K562 (cell line): ENCODE data around the gene IL1RAPL2. TPM values are rescaled to one million over a fixed set of nuclear protein-coding genes. Genes with fewer than 3 reads are reported as not detected.

ENCODE experiments used
- ATAC-seq: fragments of 200-7000 bp; cut with Tn5 transposase; 3 replicates; pipeline ENCODE4 v1.9.1; 2020; ENCODE audit warnings: moderate library complexity
- BruUV-seq: library from RNA; stranded (reverse); fragments of 400-500 nt; replicated peaks from 2 replicates; lab custom pipeline; 2021; lab: Mats Ljungman, UMichigan
- CTCF ChIA-PET: fragments of 300-600 bp; formaldehyde crosslinking; extraction: SDS; loops from one replicate; lab custom pipeline; 2021; ENCODE audit warnings: low intra/inter-chr PET ratio; lab: Yijun Ruan, JAX
- POLR2A ChIA-PET: fragments of 300-600, 350-650 bp; sonication (Branson Sonifier 250); formaldehyde crosslinking; extraction: SDS; loops from one replicate; lab custom pipeline; 2021; ENCODE audit warnings: antibody characterized with exemption, inconsistent platforms; lab: Yijun Ruan, JAX
- DNase-seq, 4 experiments: peaks; one replicate each; pipeline versions ENCODE4 v3.0.0 to v3.0.0-alpha.2; 2011 to 2018; ENCODE audit warnings: low spot score in 3 of 4, mixed read lengths in 3 of 4; ENCODE audit errors: extremely low read depth in 1 of 4
- FAIRE-seq: peaks from 2 replicates; lab custom pipeline; 2011; peaks lifted over from hg19 to GRCh38; lab: Jason Lieb, UNC
- H2AFZ ChIP-seq: 2 replicates; pipeline ENCODE4 v1.6.0; 2011; ENCODE audit warnings: low read depth, low read length, control low read depth, inconsistent platforms
- H3K27ac ChIP-seq: fragments of 200-600 bp; 3 replicates; pipeline ENCODE4 v1.8.0; 2011; ENCODE audit warnings: low read depth, mild to moderate bottlenecking, control low read depth, inconsistent platforms, low read length, moderate library complexity, mixed read lengths; ENCODE audit errors: extremely low read depth
- H3K27me3 ChIP-seq, 2 experiments: fragments of 300-600 bp in 1 of 2; 2 replicates in 1 of 2; 3 replicates in 1 of 2; pipeline versions ENCODE4 v1.6.0 to v1.8.0; 2011; ENCODE audit warnings: inconsistent platforms in 2 of 2, low read length in 2 of 2, mild to moderate bottlenecking in 1 of 2, mixed read lengths in 1 of 2, moderate library complexity in 1 of 2; ENCODE audit not compliant: control insufficient read depth in 2 of 2, insufficient read depth in 2 of 2
- H3K36me3 ChIP-seq: fragments of 300-600 bp; 3 replicates; pipeline ENCODE4 v1.8.0; 2011; ENCODE audit warnings: mild to moderate bottlenecking, low read length, inconsistent platforms; ENCODE audit not compliant: control insufficient read depth, insufficient read depth
- H3K4me1 ChIP-seq, 2 experiments: fragments of 200-600 bp in 1 of 2; replicated peaks in 1 of 2; 2 replicates in 1 of 2; 3 replicates in 1 of 2; pipeline versions ENCODE4 v1.5.1 to v1.8.0; 2011; ENCODE audit warnings: inconsistent platforms in 2 of 2, low read length in 2 of 2, mild to moderate bottlenecking in 1 of 2, mixed read lengths in 1 of 2, moderate library complexity in 1 of 2; ENCODE audit not compliant: control insufficient read depth in 2 of 2, insufficient read depth in 2 of 2
- H3K4me2 ChIP-seq: 2 replicates; pipeline ENCODE4 v1.6.1; 2011; ENCODE audit warnings: low read length, control low read depth, inconsistent platforms, mixed read lengths; ENCODE audit not compliant: insufficient read depth
- H3K4me3 ChIP-seq: fragments of 200-600 bp; sonication (generic), shearing (Covaris generic); 2 replicates; pipeline ENCODE4 v1.5.1; 2016; ENCODE audit warnings: control low read depth, inconsistent platforms
- H3K79me2 ChIP-seq: fragments of 200-600 bp; 3 replicates; pipeline ENCODE4 v1.8.0; 2011; ENCODE audit warnings: low read length, inconsistent platforms; ENCODE audit not compliant: control insufficient read depth, insufficient read depth
- H3K9ac ChIP-seq, 2 experiments: 2 replicates each; pipeline versions ENCODE4 v1.6.0 to v1.6.1; 2011; ENCODE audit warnings: low read depth in 2 of 2, low read length in 2 of 2, control low read depth in 1 of 2, inconsistent platforms in 1 of 2, mild to moderate bottlenecking in 1 of 2, mixed read lengths in 1 of 2; ENCODE audit not compliant: insufficient read depth in 1 of 2
- H3K9me1 ChIP-seq: one replicate; pipeline ENCODE4 v1.6.0; 2011; ENCODE audit warnings: inconsistent platforms, mild to moderate bottlenecking, low read length, moderate library complexity; ENCODE audit not compliant: control insufficient read depth, insufficient read depth
- H3K9me3 ChIP-seq: replicated peaks from 2 replicates; pipeline ENCODE4 v1.5.1; 2011; ENCODE audit warnings: low read depth, low read length, inconsistent platforms; ENCODE audit not compliant: control insufficient read depth, insufficient read depth
- H4K20me1 ChIP-seq: replicated peaks from 2 replicates; pipeline ENCODE4 v1.6.1; 2011; ENCODE audit warnings: low read length, inconsistent platforms, mixed read lengths; ENCODE audit not compliant: control insufficient read depth, insufficient read depth
- ARID2 ChIP-seq: fragments of 450-650 bp; IDR thresholded peaks from 2 replicates; pipeline ENCODE4 v1.6.1; 2017; ENCODE audit warnings: antibody characterized with exemption, mild to moderate bottlenecking
- ARID3B ChIP-seq: fragments of 250-450 bp; sonication (Bioruptor Pico); IDR thresholded peaks from 2 replicates; pipeline ENCODE4 v1.4.0; 2020; ENCODE audit warnings: borderline replicate concordance
- ETV1 ChIP-seq: fragments of 450-650 bp; conservative IDR thresholded peaks from 2 replicates; pipeline ENCODE4 v1.6.1; 2016; ENCODE audit warnings: missing genetic modification characterization, control low read depth, low read depth, missing compliant biosample characterization
- ZNF274 ChIP-seq: IDR thresholded peaks from 2 replicates; pipeline ENCODE4 v1.6.1; 2011; ENCODE audit warnings: low read depth, mild to moderate bottlenecking, low read length, moderate library complexity, borderline replicate concordance
- WGBS: fragments of 100-300 bp; shearing (Covaris generic); methylation state at CpG from one replicate; pipeline ENCODE4 v1.1.6; 2016; ENCODE audit warnings: low coverage, mixed read lengths; ENCODE audit not compliant: insufficient coverage; ENCODE audit errors: missing lambda C conversion rate; 5-methylcytosine and 5-hydroxymethylcytosine counted together
- in situ Hi-C: fragments of 300-500 bp; cut with MboI; formaldehyde crosslinking; loops from 4 replicates; pipeline ENCODE4 v1.15.0; 2018; ENCODE audit warnings: inconsistent platforms, mixed read lengths
- intact Hi-C: fragments of 100-400 bp; cut with micrococcal nuclease; formaldehyde crosslinking; loops from 2 replicates; pipeline ENCODE4 v1.14.2; 2022
- polyA plus RNA-seq, 8 experiments: library from polyadenylated mRNA; depleted of rRNA in 4 of 8; stranded (reverse) in 5 of 8; unstranded in 3 of 8; fragments of >200 nt; fragmentation: Nextera tagmentation in 2 of 8; fragmentation: Illumina TruSeq in 1 of 8; extraction: Ambion mirVana in 2 of 8; extraction: Trizol in 1 of 8; gene quantifications; 2 replicates each; pipeline versions ENCODE4 v1.2.1 to v1.2.3, GENCODE V29; 2011 to 2014; ENCODE audit warnings: inconsistent platforms in 1 of 8, missing spikeins in 1 of 8
- total RNA-seq, 7 experiments: library from RNA; depleted of rRNA in 6 of 7; stranded (reverse); fragments of >200 nt in 6 of 7; fragmentation: Illumina TruSeq in 2 of 7; extraction: Trizol in 2 of 7; gene quantifications; 2 replicates each; pipeline versions ENCODE4 v1.2.1 to v1.2.3, GENCODE V29; 2011 to 2021; ENCODE audit warnings: low replicate concordance in 1 of 7
- TF ChIP-seq, protein P1 (sequence below): fragments of 450-650 bp; IDR thresholded peaks from 2 replicates; pipeline ENCODE4 v1.6.1; 2016; ENCODE audit warnings: mild to moderate bottlenecking, moderate library complexity
- TF ChIP-seq, protein P2 (sequence below): fragments of 250-450 bp; sonication (Bioruptor Pico); IDR thresholded peaks from 2 replicates; pipeline ENCODE4 v1.8.0; 2022; ENCODE audit warnings: inconsistent platforms

Gene IL1RAPL2
- total and polyA plus RNA-seq, 9 of the 15 experiments (the other 6 are each of a cell fraction or from before 2014, with no cell fraction given) = not detected

- CTCF ChIA-PET = no interaction called here
- intact Hi-C loops = no loop called here
- FAIRE-seq = no peak
- TF ChIP-seq, protein P1, sequence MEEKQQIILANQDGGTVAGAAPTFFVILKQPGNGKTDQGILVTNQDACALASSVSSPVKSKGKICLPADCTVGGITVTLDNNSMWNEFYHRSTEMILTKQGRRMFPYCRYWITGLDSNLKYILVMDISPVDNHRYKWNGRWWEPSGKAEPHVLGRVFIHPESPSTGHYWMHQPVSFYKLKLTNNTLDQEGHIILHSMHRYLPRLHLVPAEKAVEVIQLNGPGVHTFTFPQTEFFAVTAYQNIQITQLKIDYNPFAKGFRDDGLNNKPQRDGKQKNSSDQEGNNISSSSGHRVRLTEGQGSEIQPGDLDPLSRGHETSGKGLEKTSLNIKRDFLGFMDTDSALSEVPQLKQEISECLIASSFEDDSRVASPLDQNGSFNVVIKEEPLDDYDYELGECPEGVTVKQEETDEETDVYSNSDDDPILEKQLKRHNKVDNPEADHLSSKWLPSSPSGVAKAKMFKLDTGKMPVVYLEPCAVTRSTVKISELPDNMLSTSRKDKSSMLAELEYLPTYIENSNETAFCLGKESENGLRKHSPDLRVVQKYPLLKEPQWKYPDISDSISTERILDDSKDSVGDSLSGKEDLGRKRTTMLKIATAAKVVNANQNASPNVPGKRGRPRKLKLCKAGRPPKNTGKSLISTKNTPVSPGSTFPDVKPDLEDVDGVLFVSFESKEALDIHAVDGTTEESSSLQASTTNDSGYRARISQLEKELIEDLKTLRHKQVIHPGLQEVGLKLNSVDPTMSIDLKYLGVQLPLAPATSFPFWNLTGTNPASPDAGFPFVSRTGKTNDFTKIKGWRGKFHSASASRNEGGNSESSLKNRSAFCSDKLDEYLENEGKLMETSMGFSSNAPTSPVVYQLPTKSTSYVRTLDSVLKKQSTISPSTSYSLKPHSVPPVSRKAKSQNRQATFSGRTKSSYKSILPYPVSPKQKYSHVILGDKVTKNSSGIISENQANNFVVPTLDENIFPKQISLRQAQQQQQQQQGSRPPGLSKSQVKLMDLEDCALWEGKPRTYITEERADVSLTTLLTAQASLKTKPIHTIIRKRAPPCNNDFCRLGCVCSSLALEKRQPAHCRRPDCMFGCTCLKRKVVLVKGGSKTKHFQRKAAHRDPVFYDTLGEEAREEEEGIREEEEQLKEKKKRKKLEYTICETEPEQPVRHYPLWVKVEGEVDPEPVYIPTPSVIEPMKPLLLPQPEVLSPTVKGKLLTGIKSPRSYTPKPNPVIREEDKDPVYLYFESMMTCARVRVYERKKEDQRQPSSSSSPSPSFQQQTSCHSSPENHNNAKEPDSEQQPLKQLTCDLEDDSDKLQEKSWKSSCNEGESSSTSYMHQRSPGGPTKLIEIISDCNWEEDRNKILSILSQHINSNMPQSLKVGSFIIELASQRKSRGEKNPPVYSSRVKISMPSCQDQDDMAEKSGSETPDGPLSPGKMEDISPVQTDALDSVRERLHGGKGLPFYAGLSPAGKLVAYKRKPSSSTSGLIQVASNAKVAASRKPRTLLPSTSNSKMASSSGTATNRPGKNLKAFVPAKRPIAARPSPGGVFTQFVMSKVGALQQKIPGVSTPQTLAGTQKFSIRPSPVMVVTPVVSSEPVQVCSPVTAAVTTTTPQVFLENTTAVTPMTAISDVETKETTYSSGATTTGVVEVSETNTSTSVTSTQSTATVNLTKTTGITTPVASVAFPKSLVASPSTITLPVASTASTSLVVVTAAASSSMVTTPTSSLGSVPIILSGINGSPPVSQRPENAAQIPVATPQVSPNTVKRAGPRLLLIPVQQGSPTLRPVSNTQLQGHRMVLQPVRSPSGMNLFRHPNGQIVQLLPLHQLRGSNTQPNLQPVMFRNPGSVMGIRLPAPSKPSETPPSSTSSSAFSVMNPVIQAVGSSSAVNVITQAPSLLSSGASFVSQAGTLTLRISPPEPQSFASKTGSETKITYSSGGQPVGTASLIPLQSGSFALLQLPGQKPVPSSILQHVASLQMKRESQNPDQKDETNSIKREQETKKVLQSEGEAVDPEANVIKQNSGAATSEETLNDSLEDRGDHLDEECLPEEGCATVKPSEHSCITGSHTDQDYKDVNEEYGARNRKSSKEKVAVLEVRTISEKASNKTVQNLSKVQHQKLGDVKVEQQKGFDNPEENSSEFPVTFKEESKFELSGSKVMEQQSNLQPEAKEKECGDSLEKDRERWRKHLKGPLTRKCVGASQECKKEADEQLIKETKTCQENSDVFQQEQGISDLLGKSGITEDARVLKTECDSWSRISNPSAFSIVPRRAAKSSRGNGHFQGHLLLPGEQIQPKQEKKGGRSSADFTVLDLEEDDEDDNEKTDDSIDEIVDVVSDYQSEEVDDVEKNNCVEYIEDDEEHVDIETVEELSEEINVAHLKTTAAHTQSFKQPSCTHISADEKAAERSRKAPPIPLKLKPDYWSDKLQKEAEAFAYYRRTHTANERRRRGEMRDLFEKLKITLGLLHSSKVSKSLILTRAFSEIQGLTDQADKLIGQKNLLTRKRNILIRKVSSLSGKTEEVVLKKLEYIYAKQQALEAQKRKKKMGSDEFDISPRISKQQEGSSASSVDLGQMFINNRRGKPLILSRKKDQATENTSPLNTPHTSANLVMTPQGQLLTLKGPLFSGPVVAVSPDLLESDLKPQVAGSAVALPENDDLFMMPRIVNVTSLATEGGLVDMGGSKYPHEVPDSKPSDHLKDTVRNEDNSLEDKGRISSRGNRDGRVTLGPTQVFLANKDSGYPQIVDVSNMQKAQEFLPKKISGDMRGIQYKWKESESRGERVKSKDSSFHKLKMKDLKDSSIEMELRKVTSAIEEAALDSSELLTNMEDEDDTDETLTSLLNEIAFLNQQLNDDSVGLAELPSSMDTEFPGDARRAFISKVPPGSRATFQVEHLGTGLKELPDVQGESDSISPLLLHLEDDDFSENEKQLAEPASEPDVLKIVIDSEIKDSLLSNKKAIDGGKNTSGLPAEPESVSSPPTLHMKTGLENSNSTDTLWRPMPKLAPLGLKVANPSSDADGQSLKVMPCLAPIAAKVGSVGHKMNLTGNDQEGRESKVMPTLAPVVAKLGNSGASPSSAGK = no peak
- TF ChIP-seq ETV1 (tag) (no peak), ARID2 (no peak), ARID3B (no peak), ZNF274 (no peak)
- TF ChIP-seq, protein P2, sequence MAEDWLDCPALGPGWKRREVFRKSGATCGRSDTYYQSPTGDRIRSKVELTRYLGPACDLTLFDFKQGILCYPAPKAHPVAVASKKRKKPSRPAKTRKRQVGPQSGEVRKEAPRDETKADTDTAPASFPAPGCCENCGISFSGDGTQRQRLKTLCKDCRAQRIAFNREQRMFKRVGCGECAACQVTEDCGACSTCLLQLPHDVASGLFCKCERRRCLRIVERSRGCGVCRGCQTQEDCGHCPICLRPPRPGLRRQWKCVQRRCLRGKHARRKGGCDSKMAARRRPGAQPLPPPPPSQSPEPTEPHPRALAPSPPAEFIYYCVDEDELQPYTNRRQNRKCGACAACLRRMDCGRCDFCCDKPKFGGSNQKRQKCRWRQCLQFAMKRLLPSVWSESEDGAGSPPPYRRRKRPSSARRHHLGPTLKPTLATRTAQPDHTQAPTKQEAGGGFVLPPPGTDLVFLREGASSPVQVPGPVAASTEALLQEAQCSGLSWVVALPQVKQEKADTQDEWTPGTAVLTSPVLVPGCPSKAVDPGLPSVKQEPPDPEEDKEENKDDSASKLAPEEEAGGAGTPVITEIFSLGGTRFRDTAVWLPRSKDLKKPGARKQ (CRISPR knock-in tag) = no peak
Observed at GRCh38 chrX:104659005-104659744, 93.2 kb downstream of the IL1RAPL2 start.

More at GRCh38 chrX:104659005-104659744, 93.2 kb downstream of the IL1RAPL2 start:
- no peaks in the 10 kb centered on the region for H3K4me1 ChIP-seq
- no peak overlapping the region for H2AFZ ChIP-seq
- POLR2A ChIA-PET = no interaction called here
- no peaks in the 10 kb centered on the region for H3K79me2 ChIP-seq
- no peaks in the 10 kb centered on the region for H3K9me3 ChIP-seq
- no peak for ATAC-seq
- no peaks in the 10 kb centered on the region for H3K27me3 ChIP-seq
- no peak overlapping the region for H3K27ac ChIP-seq
- in situ Hi-C loops = no loop called here
- DNase-seq = no peak
- no peak overlapping the region for H3K4me3 ChIP-seq
- BruUV-seq = no TSS peak
- 0% methylated on average over 3 of the region's 3 CpGs for WGBS
- no peaks in the 10 kb centered on the region for H3K9me1 ChIP-seq
- H3K36me3 ChIP-seq = no peaks in the 10 kb centered on the region
- H3K4me2 ChIP-seq = no peak overlapping the region
- H3K9ac ChIP-seq = no peak overlapping the region
- H4K20me1 ChIP-seq = no peaks in the 10 kb centered on the region
